Muscle layer of duodenum (tissue), 2 donors: ENCODE measurements around the gene MORN4.
"Not testable (repeated sequence)": the region's sequence is repeated elsewhere in the genome, so short reads cannot be mapped to it uniquely, and the experiment has no call there.

ENCODE experiments used
- H3K27ac ChIP-seq: one replicate; pipeline ENCODE4 v1.7.0; 2013; ENCODE audit warnings: mild to moderate bottlenecking, low read length
- H3K27me3 ChIP-seq: one replicate; pipeline ENCODE4 v1.7.0; 2013; ENCODE audit warnings: low read depth, mild to moderate bottlenecking, control low read depth, low read length
- H3K36me3 ChIP-seq, 2 donors: one replicate each; pipeline ENCODE4 v1.7.0; 2013; ENCODE audit warnings: low read length in 2 of 2, control low read depth in 1 of 2, mild to moderate bottlenecking in 1 of 2; ENCODE audit not compliant: insufficient read depth in 2 of 2, control insufficient read depth in 1 of 2
- H3K4me1 ChIP-seq, 2 donors: one replicate each; pipeline ENCODE4 v1.7.0; 2013; ENCODE audit warnings: low read length in 2 of 2, mild to moderate bottlenecking in 2 of 2, control low read depth in 1 of 2, moderate library complexity in 1 of 2; ENCODE audit not compliant: insufficient read depth in 2 of 2, control insufficient read depth in 1 of 2
- H3K4me3 ChIP-seq, 2 donors: one replicate each; pipeline ENCODE4 v1.7.0; 2013; ENCODE audit warnings: low read length in 2 of 2, low read depth in 1 of 2, mild to moderate bottlenecking in 1 of 2
- H3K9me3 ChIP-seq, 2 donors: one replicate each; pipeline ENCODE4 v1.7.0; 2013; ENCODE audit warnings: low read length in 2 of 2, control low read depth in 1 of 2, mild to moderate bottlenecking in 1 of 2; ENCODE audit not compliant: control insufficient read depth in 1 of 2
- donor health status: healthy.

The MORN4 gene

DNA sequence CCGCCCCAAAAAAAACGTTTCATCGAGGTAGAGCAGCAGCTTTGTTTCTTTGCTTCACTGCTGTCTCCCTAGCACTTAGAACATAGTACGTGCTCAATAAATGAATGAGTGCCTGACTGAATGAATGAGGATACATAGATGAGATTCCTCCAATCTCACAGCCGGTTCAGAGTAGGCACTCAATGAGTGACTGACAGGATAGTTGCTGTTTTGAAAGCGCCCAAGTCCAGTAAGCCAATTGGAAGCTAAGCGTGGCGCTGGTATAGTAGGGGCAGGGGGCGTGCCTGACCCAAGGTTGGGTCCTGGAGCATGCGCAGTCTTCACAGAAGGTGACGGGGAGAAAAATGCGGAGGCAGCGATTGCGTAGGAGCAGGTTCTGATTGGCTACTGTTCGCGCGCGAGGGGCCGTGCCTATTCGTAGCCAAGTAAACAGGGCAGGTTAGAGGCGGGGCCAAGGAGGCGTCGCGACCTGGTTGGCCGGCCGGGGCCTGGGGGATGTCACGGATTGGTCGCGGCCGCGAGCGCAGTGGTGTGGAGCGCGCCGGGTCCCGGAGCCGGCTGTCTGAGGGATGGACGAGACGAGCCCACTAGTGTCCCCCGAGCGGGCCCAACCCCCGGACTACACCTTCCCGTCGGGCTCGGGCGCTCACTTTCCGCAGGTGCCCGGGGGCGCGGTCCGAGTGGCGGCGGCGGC is 7.0 kb upstream of the MORN4 start, which contains the start of gene PI4K2A:
TSS of gene PI4K2A (plus strand) at position 498 of the 694 bp plus-strand sequence. CDS start at position 570, 72 bp downstream.
- Histone ChIP-seq H3K4me1 (peaks cover 6 to 9% of the 10 kb centered on the region in 2 donors), H3K4me3 (peak within 1 kb of the TSS; percentile 83 to 91), H3K27ac (peak within 1 kb of the TSS; percentile 71), H3K9me3 (no peaks in the 10 kb centered on the region), H3K27me3 (no peaks in the 10 kb centered on the region), H3K36me3 (peaks cover 0 to 9% of the 10 kb centered on the region in 2 donors)

DNA sequence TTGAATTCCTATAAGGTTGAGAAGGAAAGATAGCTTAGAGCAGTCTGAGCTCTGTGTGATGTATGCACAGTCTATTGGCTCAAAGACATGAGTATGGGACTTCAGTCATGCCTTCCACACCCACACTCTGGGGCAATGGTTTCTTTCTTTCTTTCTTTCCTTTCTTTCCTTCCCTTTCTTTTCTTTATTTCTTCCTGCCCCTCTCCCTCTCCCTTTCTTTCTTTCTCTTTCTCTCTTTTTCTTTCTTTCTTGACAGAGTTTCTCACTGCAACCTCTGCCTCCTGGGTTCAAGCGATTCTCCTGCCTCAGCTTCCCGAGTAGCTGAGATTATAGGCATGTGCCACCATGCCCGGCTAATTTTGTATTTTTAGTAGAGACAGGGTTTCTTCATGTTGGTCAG is 5.8 kb upstream of the MORN4 start:
- not testable (repeated sequence) for H3K9me3 ChIP-seq, H3K36me3 ChIP-seq, H3K27me3 ChIP-seq, H3K4me3 ChIP-seq, H3K27ac ChIP-seq, H3K4me1 ChIP-seq

DNA sequence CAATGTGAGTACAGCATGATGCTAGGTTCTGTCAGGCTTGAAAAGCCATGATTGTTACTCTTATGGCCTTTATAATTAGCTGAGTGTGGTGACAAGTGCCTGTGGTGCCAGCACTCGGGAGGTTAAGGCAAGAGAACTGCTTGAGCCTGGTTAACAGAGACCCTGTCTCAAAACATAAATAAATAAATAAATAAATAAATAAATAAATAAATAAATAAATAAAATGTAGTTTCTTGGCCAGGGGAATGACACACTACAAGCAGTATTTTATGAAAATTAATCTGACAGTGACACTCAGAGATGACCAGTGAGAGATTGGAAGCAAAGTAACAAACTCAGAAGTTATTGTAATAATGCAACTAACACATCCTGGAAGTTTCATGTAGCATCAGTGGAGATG is 2.3 kb upstream of the MORN4 start:
- Histone ChIP-seq H3K4me3 (no peak overlapping the region), H3K4me1 (peaks cover 0 to 13% of the 10 kb centered on the region in 2 donors), H3K9me3 (no peaks in the 10 kb centered on the region), H3K27me3 (no peaks in the 10 kb centered on the region), H3K27ac (no peak overlapping the region), H3K36me3 (no peaks in the 10 kb centered on the region)

- Histone ChIP-seq H3K27ac (peak overlapping the region; percentile 40), H3K4me3 (peak overlapping the region; percentile 88 to 91), H3K9me3 (no peaks in the 10 kb centered on the region), H3K36me3 (no peaks in the 10 kb centered on the region), H3K27me3 (no peaks in the 10 kb centered on the region), H3K4me1 (peaks cover 0 to 13% of the 10 kb centered on the region in 2 donors)
Measured at GRCh38 chr10:97633921-97634320, 621 bp upstream of the MORN4 start.

- Histone ChIP-seq H3K27me3 (no peaks in the 10 kb centered on the region), H3K36me3 (no peaks in the 10 kb centered on the region), H3K27ac (no peak overlapping the region), H3K4me1 (peaks cover 0 to 13% of the 10 kb centered on the region in 2 donors), H3K9me3 (no peaks in the 10 kb centered on the region), H3K4me3 (no peak overlapping the region)
Measured at GRCh38 chr10:97631098-97631497, 2.2 kb downstream of the MORN4 start.

- Histone ChIP-seq H3K4me3 (no peak overlapping the region), H3K4me1 (peaks cover 0 to 13% of the 10 kb centered on the region in 2 donors), H3K27ac (no peak overlapping the region), H3K27me3 (no peaks in the 10 kb centered on the region), H3K9me3 (no peaks in the 10 kb centered on the region), H3K36me3 (no peaks in the 10 kb centered on the region)
Measured at GRCh38 chr10:97629289-97629688, 4.0 kb downstream of the MORN4 start.

DNA sequence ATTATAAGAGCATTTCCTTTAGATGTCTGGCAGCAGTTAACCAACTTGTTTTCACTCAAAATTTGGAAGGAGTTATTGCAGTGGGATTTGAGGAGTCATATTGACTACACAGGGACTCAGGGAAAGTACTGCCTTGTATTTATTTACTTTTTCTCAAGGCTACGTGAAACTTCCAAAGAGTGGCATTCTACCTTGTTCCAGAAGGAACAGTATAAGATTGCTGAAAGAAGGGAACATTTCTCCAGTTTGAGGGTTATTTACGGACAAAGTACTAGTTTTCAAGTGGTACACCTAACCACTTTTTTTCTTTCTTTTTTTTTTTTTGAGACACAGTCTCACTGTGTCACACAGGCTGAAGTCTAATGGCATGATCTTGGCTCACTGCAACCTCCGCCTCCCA is 5.1 kb downstream of the MORN4 start:
- H3K27ac ChIP-seq: no peak overlapping the region
- H3K4me3 ChIP-seq: no peak overlapping the region

DNA sequence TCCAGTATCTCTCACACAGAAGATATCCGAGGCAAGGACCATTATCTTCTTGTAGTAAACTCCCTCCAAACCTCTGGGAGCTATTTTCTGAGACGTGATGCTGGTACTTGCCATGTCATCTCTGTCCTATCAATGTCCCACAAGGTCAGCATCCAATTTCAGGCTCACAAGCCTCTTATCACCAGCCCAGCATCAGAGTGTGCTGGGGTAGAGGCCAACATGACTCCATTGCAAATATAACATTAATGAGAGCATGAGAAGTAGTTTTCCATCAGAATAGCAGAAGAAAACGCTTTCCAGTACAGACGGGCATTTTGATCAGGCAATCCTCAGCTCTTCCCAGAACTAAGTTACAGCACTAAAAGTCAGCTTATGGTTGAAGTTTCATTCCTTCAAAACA is 5.6 kb downstream of the MORN4 start:
- Histone ChIP-seq H3K27me3 (no peaks in the 10 kb centered on the region), H3K27ac (no peak overlapping the region), H3K36me3 (no peaks in the 10 kb centered on the region), H3K4me1 (peaks cover 0 to 4% of the 10 kb centered on the region in 2 donors), H3K9me3 (no peaks in the 10 kb centered on the region), H3K4me3 (no peak overlapping the region)

More for the DNA sequence above, 5.1 kb downstream of the MORN4 start:
- no peaks in the 10 kb centered on the region for H3K9me3 ChIP-seq
- no peaks in the 10 kb centered on the region for H3K27me3 ChIP-seq
- H3K4me1 ChIP-seq: peaks cover 0 to 6% of the 10 kb centered on the region in 2 donors
- no peaks in the 10 kb centered on the region for H3K36me3 ChIP-seq

GRCh38 chr10:97623277-97623676 is 10.0 kb downstream of the MORN4 start:
- H3K27me3 ChIP-seq: no peaks in the 10 kb centered on the region
- H3K4me3 ChIP-seq: no peak overlapping the region
- no peaks in the 10 kb centered on the region for H3K9me3 ChIP-seq
- H3K36me3 ChIP-seq: no peaks in the 10 kb centered on the region
- H3K27ac ChIP-seq: no peak overlapping the region
- H3K4me1 ChIP-seq: no peaks in the 10 kb centered on the region

GRCh38 chr10:97618733-97619132 is 14.6 kb downstream of the MORN4 start:
- Histone ChIP-seq H3K4me1 (no peaks in the 10 kb centered on the region), H3K27me3 (no peaks in the 10 kb centered on the region), H3K36me3 (peaks cover 0 to 7% of the 10 kb centered on the region in 2 donors), H3K9me3 (no peaks in the 10 kb centered on the region), H3K4me3 (no peak overlapping the region), H3K27ac (no peak overlapping the region)

DNA sequence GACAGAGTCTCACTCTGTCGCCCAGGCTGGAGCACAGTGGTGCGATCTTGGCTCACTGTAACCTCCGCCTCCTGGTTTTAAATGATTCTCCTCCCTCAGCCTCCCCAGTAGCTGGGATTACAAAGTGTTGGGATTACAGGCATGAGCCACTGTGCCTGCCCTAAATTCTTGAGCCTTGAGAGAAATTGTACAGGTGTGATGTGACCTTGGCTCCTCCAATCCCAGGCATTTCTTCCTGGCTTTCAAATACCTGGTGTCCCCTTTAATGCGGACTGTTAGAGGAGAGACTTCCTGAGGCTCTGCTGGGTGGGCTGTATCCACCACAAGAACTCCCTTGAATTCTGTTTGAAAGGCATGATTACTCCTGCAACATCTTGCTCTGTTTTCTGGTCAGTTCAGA is 15.0 kb downstream of the MORN4 start:
- H3K4me3 ChIP-seq: no peak overlapping the region
- no peaks in the 10 kb centered on the region for H3K9me3 ChIP-seq
- H3K4me1 ChIP-seq: no peaks in the 10 kb centered on the region
- no peak overlapping the region for H3K27ac ChIP-seq
- H3K36me3 ChIP-seq: peaks cover 0 to 7% of the 10 kb centered on the region in 2 donors
- no peaks in the 10 kb centered on the region for H3K27me3 ChIP-seq

DNA sequence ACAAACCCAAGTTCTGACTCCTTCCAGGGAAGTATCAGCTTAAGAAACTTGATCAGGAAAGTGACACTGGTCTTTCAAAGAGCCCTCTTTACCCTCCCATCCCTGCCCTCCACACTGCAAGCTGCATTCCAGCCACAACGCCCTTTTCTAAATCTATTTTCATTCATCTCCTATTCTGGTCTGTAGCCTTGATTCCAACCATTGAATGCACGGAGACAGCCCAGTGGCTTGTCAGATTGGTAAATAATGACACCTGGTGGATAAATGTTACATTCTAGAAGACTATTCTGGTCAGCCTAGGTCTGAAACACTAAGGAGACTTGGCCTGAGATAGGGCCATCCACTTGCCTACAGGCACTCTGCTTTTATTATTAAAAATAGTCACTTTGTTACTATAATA is 20.9 kb downstream of the MORN4 start:
- Histone ChIP-seq H3K4me3 (no peak overlapping the region), H3K27ac (no peak overlapping the region), H3K27me3 (no peaks in the 10 kb centered on the region), H3K9me3 (no peaks in the 10 kb centered on the region), H3K4me1 (no peaks in the 10 kb centered on the region), H3K36me3 (peaks cover 0 to 7% of the 10 kb centered on the region in 2 donors)
